Measurements from ENCODE around the gene TMEM87A.

TMEM87A gene

DNA sequence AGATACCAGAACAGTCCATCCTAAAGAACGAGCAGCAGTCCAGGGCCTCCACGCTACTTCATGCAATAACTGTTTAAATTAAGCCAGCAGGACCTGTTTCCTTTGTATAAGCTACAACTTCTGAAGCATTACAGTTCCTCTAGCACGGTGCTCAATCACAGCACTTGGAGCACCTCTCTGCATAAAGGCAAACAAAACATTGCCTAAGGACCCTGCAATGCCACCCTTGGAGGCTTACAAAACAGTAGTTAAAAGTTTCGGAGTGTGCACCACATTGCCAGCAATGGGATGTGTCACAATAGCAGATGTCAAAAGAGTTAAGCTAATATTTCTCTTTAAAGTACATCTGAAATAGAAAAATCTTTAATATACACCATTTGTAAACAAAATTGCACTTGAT lies 62.5 kb downstream of the TMEM87A start:
- intact Hi-C loops (cut with DNase I) = no loop called here

DNA sequence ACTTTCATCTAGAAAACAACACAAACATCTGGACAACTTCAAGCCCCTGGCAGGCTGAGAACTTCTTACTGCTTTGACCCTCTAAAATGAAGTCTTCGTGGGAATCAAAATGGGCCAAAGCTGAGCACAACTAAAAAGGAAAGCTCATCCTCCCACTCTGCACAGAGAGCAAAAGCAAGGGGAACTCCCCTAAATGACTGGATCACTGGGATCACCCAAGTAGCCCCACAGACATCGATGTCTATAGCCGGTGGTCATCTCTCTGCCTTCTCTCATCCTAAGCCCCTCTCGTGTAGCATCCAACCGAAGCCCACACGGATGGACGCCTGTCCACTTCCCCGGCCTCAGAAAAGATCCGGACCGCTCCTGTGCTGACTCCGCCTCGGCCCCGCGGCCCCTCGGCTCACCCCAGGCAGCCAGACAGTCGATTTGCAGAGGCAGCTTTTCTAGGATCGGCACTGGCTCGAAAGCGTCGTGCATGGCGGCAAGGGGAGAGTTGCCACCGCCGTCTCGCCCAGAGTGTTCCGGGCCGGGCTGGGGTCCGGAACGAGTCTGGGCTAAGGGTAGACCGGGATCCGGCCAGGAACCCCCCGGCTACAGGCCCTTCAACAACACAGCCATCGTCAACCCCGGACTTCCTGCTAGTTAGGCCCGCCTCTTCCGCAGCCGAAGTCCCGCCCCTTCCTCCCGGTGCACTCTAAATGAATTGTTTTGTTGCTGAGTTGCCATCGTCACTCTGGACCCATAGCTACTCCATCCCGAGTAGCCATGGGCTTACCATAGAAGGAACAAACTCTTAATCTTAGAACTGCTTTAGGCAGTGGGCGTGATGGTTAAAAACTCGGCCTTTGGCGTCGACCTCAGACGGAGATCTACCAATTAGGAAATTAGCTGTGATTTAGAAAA lies 65.3 kb downstream of the TMEM87A start, which contains the start of gene VPS39:
Gene VPS39, minus strand, starts transcription at position 631 of the 906 bp plus-strand sequence. Its CDS starts 151 bp downstream, at position 480.
- DNase-seq = peak; percentile 79 to 99 (median 89)
- intact Hi-C loops (cut with DNase I) = no loop called here

More for the DNA sequence above, 62.5 kb downstream of the TMEM87A start:
- DNase-seq = no peak

DNA sequence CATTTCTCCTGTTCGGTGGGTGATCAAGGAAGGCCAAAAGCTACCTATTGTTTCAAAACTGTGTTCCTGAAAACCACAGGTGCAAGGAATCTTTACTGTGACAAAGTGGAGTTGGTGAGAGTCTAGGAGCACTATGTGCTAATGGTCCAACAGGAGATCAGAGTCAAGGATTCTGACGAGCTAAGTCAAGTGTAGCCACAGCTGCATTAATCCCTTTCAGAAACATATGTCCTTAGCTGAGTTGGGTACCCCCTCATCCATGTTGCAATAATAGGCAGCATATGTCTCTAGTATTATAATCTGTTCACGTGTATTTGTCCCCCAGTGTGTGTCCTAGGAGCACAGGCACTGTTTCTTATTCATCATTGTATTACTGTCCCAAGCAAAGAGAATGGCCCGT lies 66.8 kb downstream of the TMEM87A start:
- no peak for DNase-seq
- intact Hi-C loops (cut with DNase I) = no loop called here

DNA sequence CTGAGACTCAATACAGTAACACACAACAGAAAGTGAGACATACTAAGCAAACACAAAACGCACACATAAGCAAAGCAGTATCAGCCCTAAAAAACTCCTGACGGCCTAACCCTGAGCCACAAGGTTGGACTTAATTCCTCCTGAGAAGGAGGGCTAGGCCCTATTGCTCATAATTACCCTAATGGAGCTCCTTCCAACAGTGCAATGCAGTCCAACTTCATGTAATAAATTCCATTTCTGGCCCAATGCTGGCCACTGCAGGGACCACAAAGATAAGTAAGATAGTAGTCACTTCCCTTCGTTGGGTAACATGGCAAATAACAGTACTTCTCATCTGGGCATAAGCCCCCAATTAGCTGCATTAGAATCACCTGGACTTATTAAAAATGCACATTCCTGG lies 69.3 kb downstream of the TMEM87A start:
- intact Hi-C loops (cut with DNase I) = no loop called here
- no peak for DNase-seq

DNA sequence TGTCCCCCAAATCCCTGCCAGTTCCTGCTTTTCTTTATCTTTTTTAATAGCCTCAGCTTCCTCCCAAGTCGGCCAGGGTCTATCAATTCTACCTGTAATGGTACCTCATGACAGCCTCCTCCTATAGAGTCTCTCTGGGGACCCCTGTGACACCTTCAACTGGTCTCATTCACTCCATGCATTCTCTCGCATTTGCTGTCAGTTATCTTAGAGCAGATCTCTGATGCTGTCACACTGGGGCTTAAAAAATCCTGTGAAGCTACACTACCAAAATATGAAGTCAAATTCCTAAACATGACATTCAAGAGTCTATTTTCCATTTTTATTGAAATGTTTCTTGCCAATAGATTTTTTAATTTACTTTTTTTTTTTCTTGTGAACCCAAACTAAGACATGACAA lies 70.6 kb downstream of the TMEM87A start:
- intact Hi-C loops (cut with DNase I) = no loop called here
- no peak for DNase-seq

DNA sequence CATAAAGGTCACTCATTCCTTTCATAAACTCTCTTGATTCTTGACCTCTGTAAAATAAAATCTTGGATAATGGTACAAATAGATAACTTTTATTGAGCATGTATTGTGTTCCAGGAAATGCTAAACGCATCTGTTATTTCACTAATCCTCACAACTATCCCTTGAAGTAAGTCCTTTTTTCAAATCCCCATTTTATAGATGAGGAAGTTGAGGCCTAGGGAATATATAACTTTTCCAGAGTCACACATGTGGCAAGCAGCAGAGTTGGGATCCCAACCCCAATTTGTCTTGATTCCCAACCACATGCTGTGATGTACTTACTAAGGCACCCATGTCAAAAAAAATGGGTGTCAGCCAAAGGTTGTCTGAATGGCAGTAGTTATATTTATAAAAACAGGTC lies 71.4 kb downstream of the TMEM87A start:
- DNase-seq = no peak
- intact Hi-C loops (cut with DNase I) = no loop called here

DNA sequence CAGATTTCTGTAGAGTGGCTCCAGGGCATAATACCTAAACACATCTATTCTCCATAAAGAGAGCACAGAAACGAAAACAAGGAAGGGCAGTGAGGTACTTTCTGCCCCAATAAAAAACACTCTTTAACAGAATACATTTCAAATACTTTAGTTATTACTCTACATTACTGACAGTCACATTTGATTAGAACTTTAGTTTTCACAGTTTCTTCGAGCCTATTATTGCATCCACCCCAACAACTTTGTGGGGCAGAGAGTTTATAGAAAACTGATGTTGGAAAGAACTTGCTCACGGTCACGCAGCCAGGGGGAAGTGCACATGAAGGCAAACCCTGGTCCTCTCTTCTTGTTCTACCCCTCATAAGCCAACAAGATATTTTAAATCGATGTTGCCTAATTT lies 74.1 kb downstream of the TMEM87A start:
- intact Hi-C loops (cut with DNase I) = no loop called here
- no peak for DNase-seq

DNA sequence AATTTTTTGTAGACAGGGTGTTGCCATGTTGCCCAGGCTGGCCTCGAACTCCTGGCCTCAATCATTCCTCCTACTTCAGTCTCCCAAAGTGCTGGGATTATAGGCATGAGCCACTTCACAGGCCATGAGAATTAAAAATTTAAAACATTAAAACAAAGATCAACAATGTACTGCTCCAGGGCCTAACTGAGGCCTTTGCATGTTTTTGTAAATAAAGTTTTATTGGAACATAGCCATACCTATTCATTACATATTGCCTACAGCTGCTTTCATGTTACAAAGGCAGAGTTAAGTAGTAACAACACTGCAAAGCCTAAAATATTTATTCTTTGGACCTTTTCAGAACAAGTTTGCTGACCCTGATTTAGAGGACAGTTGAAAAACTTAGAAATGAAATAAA lies 74.7 kb downstream of the TMEM87A start:
- DNase-seq = no peak
- intact Hi-C loops (cut with DNase I) = no loop called here

DNA sequence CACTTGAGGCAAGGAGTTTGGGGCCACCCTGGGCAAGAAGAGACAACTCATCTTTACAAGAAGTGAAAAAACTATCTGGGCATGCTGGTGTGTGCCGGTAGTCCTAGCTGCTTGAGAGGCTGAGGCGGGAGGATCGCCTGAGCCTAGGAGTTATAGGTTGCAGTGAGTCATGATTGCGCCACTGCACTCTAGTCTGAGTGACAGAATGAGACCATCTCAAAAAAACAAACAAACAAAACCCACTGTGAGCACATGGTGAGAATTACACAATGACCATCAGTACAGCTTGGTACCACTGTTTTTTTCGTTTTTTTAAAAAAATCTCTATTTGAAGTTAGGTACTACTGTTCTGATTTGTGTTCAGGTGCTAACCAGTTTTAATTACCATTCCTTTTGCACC lies 78.7 kb downstream of the TMEM87A start:
- DNase-seq = peak in 1 of 10 donors; percentile 8
- intact Hi-C loops (cut with DNase I) = no loop called here

DNA sequence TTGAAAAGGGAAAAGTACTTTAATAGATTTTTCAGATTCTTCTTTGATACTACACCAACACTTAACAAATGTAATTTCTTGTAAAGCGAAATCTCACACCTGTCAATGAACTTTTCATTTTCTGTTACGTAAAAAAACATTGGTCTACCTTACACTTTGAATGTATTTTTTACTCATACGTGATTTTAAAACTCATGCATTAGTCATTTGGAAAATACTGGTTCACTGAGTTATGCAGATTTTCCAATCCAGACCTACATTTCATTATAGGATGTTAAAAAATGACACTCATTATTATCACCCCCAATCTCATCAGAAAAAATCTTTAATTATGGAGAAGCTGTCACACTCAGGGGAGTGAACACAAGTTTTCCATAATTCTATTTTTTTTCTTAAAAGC lies 79.8 kb downstream of the TMEM87A start:
- DNase-seq = no peak
- intact Hi-C loops (cut with DNase I) = no loop called here

DNA sequence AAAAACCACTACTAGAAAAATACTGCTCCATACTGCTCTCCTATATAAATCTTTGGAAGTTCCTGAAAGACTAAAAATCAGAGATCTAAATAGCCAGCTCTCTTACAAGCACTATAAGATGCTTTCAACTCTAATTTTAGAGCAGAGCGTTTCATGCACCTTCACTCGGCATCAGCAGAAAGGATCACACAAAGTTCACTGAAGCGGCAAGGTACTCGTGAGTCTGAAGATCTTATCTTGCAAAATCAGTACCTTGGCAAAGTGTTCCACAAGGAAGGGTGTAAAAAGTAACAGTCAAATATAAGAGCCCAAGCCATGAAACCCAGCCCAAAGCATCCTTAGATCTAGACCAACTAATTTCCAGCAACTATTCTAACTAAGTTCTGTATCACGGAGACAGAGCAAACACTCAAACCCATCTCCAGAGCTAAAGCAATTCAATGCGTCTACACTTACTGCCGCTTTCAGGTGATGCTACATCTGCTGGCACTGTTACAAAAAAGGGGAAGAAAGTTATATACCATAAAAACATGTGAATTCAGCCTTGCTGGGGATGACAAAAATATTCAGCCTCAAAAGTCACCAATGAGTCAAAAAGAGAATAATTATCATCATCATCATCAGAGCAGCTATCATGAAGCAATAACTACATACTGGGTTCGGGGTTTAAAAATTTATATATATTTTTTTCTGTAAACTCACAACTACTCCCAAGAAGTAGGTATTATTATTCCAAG lies 81.5 kb downstream of the TMEM87A start:
- DNase-seq = no peak

DNA sequence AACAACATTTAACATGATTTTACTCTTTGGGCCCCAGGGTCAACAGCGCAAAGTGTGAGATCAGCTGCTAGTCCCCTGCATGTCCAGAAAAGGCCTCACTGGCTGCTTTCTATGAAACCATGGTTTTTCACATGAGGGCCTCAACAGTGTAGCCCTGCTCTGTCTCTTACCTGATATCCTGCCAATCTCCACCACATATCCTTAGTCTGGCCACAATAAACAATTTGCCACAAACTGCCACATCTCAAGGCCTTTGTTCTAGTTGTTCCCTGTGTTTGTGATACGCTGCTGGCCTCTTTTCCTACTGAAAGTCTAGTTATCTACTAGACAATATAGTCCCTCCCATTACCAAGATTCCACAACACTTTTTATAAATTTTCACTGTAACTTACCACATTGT lies 82.9 kb downstream of the TMEM87A start:
- intact Hi-C loops (cut with DNase I) = no loop called here
- DNase-seq = no peak

More for the DNA sequence above, 81.5 kb downstream of the TMEM87A start:
- intact Hi-C loops (cut with DNase I) = no loop called here

DNA sequence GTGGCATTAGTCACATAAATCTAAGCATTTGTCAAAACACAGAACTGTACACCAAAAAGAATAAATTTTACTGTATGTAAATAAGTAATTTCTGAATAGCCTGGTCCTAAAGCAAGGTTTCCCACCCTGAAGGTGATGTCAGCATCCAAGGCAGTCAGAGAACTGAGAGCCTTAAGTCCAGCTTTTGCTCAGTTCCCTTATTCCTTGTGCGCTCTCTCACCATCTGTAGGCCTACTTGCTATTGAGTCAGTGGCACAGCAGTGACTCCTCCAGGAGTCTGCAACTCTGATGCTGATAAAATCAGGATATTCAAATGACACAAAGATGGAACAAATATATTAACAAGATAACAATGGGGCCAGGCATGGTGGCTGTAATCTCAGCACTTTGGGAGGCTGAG lies 87.4 kb downstream of the TMEM87A start:
- intact Hi-C loops (cut with DNase I) = no loop called here
- no peak for DNase-seq

DNA sequence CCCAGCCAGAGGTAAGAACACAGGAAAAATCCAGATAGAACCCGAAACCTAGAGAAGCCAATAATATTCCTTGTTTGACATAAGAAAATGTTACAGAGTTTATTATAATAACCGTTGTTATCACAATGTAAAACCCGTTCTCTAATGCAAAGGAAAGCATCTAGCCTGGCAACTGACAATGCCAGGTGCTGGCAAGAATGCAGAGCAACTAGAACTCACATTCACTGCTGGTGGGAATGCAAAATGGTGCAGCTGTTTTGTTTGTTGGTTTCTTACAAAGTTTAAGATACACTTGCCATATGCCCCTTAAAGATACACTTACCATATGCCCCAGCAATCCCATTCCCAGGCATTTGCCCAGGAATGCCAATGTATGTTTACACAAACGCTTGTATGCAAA lies 88.5 kb downstream of the TMEM87A start:
- intact Hi-C loops (cut with DNase I) = no loop called here
- no peak for DNase-seq

DNA sequence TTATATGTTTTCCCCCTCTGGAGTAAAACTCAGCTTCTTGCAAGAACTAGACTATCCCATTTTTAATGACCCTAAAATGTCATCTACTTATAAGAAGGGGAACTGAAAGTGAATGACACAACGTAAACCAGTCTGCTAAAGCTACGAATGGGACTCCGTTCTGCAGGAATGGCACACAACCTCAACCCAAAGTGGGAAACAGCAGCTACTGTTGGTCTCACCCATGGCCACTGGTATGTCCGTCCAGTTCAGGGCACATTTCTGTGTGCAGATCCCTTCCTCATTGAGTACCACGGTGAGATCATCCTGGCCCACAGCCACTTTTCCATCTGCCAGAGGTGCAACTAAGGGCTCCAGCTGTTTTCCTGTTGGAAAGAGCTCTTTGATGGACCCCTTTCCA lies 88.9 kb downstream of the TMEM87A start:
- DNase-seq = no peak
- intact Hi-C loops (cut with DNase I) = no loop called here

DNA sequence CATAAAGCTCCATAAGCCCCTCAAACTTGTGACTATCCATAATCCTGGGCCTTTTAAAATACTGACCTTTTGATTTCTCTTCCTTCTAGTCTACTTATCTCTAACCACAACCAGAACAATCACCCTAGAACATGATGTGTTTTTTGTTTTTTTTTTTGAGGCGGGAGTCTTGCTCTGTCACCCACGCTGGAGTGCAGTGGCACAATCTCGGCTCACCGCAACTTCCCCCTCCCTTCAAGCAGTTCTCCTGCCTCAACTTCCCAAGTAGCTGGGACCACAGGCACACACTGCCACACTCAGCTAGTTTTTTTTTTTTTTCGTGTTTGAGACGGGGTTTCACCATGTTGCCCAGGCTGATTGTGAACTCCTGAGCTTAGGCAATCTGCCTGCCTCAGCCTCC lies 90.3 kb downstream of the TMEM87A start:
- no peak for DNase-seq
- intact Hi-C loops (cut with DNase I) = no loop called here

DNA sequence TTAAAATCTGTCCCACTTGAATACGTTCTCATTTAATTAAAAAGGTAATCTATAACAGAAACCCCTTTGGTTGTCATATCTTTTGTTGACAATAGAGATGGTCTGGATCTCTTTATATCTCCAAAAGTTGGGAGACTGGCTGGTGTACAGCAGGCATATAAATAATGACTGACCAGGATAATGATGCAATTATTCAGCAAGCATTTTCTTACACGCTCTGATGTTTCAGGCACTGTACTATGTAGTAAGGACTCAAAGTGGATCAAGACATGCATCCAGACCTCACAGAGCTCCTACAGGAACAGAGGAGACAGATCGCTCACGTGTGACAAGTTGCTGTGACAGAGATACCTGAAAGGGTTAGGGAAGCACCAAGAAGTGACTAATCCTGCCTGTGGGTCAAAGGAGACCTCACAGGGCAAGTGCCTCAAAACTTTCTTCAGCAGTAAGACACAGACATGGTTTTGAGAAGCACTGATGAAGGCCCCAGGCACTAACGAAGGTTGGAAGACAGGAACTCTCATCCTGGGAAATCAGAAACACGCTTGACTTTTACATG lies 90.8 kb downstream of the TMEM87A start:
- intact Hi-C loops (cut with DNase I) = no loop called here
- DNase-seq = no peak

DNA sequence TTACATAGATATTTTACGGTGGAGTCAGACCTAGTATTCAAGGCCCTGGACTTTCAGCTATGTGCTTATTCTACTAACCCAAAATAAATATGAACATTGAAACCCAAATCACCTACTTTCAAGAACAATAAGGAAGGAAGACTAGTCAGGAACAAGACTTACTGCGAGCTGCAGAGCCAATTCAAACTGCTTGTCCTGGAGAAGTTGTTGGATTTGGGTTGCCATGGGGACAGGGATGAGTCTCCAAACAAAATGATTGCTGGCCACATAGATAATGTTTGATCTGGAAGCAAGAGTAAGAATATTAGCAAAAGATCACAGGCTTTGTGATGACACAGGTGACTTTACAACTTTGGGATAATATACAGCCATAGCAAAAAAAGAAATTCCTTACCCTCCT lies 95.2 kb downstream of the TMEM87A start:
- no peak for DNase-seq
- intact Hi-C loops (cut with DNase I) = no loop called here

DNA sequence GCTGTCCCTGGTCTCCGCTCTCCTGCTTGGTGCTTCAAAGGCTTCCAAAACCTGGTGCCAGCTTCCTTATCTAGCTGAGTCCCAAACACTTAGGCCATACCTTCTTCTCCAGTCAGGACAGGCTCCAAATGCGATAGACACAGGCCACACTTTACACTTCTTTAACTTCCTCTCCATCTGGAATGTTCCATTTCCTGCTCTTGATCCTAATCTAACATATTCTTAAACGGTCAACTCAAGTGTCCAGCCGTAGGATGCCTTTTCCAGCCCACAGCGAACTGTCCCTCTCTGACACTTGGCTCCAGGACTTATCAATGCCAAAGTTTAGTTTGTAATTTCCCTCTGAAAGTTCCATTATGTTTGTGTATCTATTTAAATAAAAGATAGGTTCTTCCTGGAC lies 97.6 kb downstream of the TMEM87A start:
- intact Hi-C loops (cut with DNase I) = no loop called here

DNA sequence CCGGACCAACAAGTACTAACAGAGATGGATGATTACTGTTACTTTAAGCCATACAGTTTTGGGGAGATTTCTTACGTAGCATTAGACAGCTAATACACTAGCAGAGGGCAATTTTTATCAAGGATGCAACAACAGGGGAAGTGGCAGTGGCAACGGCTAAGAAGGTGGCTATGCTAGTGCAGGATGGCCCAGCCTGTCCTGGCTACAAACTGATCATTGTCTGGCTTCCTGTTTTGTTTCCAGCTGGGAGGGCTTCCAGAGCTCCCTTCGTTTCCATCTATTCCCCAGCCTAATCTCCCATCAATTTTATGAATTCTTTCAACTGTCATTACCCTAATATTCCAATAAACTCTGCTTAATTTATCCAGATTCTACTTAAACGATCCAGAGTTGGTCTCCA lies 100.8 kb downstream of the TMEM87A start:
- DNase-seq = no peak
- intact Hi-C loops (cut with DNase I) = no loop called here

More for the DNA sequence above, 97.6 kb downstream of the TMEM87A start:
- no peak for DNase-seq

DNA sequence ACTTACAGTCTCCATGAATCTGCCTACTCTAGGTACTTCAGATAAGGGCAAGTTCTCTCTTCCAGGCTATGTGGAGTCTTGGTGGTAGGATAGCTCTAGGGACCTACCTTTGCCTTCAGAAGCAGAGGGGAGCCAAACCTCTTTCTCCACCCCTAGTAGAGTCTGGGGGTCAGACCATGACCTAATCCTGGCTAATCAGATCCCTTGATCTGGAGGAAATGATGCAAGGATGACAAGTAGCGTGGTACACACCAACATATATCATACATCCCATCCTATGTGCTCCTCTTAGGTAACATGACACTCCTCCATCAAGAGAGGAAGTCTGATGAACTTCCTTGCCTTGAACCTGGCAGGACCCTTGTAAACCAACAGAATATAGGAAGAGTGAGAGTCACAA lies 101.4 kb downstream of the TMEM87A start:
- intact Hi-C loops (cut with DNase I) = no loop called here
- DNase-seq = no peak
